ENCODE data around the gene SPATA7. TPM values are rescaled to one million over a fixed set of nuclear protein-coding genes. Genes with fewer than 3 reads are reported as not detected.

The SPATA7 gene
- total and polyA plus RNA-seq, 2 of the 4 experiments (the other 2 are of a cell fraction), result 6.6 to 10.0 TPM

DNA sequence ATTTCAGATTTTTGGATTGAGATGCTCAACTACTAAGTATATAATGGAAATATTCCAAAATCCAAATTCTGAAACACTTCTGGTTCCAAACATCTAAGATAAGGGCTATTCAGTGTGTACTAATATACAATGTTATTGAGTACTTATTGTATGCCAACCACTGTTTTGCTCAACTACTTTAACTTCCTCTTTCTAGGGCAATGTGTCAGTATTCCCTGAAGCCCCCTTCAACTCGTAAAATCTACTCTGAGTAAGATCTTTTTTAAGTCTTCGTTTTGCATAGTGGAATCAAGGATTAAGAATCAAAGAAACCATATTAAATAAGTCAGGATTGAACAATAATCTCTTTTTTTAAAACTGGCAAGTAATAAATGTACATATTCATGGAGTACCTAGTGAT lies 45.5 kb downstream of the SPATA7 start:
- Histone ChIP-seq H3K14ac (replicated peaks; ENCODE audit: low read depth, low read length) (no peak overlapping the region), H3K27me3 (ENCODE audit: control insufficient read depth, insufficient read depth, low read length) (no peaks in the 10 kb centered on the region), H3K9ac (ENCODE audit: low read depth, low read length) (no peak overlapping the region), H2BK5ac (ENCODE audit: low read depth, low read length, poor library complexity, severe bottlenecking) (no peak overlapping the region), H4K5ac (ENCODE audit: low read depth, low read length) (no peak overlapping the region), H3K56ac (ENCODE audit: extremely low read depth, insufficient read depth, low read length) (no peak overlapping the region), H3K9me1 (ENCODE audit: insufficient read depth, low read length) (peaks cover 2% of the 10 kb centered on the region; the same call in 1 of the 2 replicates), H3K4ac (ENCODE audit: low read depth, low read length) (no peak overlapping the region), H2BK20ac (ENCODE audit: low read depth, low read length) (no peak overlapping the region), H3K79me1 (ENCODE audit: low read depth in 1 of 2, low read length in 2 of 2) (peaks cover 3 to 4% of the 10 kb centered on the region in 2 experiments; a peak in 3 of 4 replicates), H4K8ac (ENCODE audit: low read depth in 2 of 2, low read length in 2 of 2) (no peak overlapping the region), H2BK15ac (ENCODE audit: low read depth, low read length) (no peak overlapping the region), H2AK5ac (ENCODE audit: low read depth, low read length) (no peak overlapping the region), H3K23ac (ENCODE audit: low read depth, low read length) (no peak overlapping the region), H2AK9ac (replicated peaks; ENCODE audit: low read depth, low read length, poor library complexity) (no peak overlapping the region), H3K4me1 (ENCODE audit: control insufficient read depth, insufficient read depth, low read length) (peaks cover 5% of the 10 kb centered on the region), H2AFZ (replicated peaks; ENCODE audit: low read length, poor library complexity) (no peak overlapping the region), H4K20me1 (ENCODE audit: insufficient read depth, low read length) (no peaks in the 10 kb centered on the region), H2BK120ac (ENCODE audit: low read depth, low read length) (no peak overlapping the region), H3K18ac (ENCODE audit: low read depth, low read length) (no peak overlapping the region), H3K4me2 (ENCODE audit: low read depth, low read length) (no peak overlapping the region), H3K36me3 (ENCODE audit: control insufficient read depth, insufficient read depth, low read length) (peaks cover 7% of the 10 kb centered on the region; the same call in 1 of the 2 replicates), H4K91ac (ENCODE audit: insufficient read depth, low read depth, low read length) (no peak overlapping the region), H3K4me3 (ENCODE audit: insufficient read depth, low read depth, low read length) (no peak overlapping the region), H3K27ac (ENCODE audit: insufficient read depth, low read length) (no peak overlapping the region), H3K9me3 (ENCODE audit: control insufficient read depth, insufficient read depth, low read length) (no peaks in the 10 kb centered on the region)
- dilution Hi-C loops (cut with HindIII; ENCODE audit: low sequenced_read_pairs, unreplicated experiment) (no loop called here), intact Hi-C loops (cut with micrococcal nuclease) (no loop called here), in situ Hi-C loops (cut with MboI; ENCODE audit: low sequenced_read_pairs) (no loop called here)
- no peak for TF ChIP-seq RAD21 (IDR thresholded peaks at IDR 0.05; ENCODE audit: low read length)
- TF ChIP-seq, protein P1, sequence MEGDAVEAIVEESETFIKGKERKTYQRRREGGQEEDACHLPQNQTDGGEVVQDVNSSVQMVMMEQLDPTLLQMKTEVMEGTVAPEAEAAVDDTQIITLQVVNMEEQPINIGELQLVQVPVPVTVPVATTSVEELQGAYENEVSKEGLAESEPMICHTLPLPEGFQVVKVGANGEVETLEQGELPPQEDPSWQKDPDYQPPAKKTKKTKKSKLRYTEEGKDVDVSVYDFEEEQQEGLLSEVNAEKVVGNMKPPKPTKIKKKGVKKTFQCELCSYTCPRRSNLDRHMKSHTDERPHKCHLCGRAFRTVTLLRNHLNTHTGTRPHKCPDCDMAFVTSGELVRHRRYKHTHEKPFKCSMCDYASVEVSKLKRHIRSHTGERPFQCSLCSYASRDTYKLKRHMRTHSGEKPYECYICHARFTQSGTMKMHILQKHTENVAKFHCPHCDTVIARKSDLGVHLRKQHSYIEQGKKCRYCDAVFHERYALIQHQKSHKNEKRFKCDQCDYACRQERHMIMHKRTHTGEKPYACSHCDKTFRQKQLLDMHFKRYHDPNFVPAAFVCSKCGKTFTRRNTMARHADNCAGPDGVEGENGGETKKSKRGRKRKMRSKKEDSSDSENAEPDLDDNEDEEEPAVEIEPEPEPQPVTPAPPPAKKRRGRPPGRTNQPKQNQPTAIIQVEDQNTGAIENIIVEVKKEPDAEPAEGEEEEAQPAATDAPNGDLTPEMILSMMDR (conservative IDR thresholded peaks at IDR 0.05; ENCODE audit: low read depth, low read length), result no peak
- no peak for TF ChIP-seq MAZ (IDR thresholded peaks at IDR 0.05; ENCODE audit: borderline replicate concordance, low read depth, low read length)
- TF ChIP-seq, protein P2, sequence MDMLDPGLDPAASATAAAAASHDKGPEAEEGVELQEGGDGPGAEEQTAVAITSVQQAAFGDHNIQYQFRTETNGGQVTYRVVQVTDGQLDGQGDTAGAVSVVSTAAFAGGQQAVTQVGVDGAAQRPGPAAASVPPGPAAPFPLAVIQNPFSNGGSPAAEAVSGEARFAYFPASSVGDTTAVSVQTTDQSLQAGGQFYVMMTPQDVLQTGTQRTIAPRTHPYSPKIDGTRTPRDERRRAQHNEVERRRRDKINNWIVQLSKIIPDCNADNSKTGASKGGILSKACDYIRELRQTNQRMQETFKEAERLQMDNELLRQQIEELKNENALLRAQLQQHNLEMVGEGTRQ (IDR thresholded peaks at IDR 0.05; ENCODE audit: low read depth, low read length), result no peak
- no peak for TF ChIP-seq MAFK (IDR thresholded peaks at IDR 0.05; ENCODE audit: low read depth, low read length)
- no peak for TF ChIP-seq RFX5 (IDR thresholded peaks at IDR 0.05; ENCODE audit: low read depth, low read length)
- no peak for TF ChIP-seq SMC3 (IDR thresholded peaks at IDR 0.05; ENCODE audit: low read depth, low read length)
- no peak for TF ChIP-seq RCOR1 (IDR thresholded peaks at IDR 0.05; ENCODE audit: insufficient replicate concordance, low read length)
- TF ChIP-seq, protein P3, sequence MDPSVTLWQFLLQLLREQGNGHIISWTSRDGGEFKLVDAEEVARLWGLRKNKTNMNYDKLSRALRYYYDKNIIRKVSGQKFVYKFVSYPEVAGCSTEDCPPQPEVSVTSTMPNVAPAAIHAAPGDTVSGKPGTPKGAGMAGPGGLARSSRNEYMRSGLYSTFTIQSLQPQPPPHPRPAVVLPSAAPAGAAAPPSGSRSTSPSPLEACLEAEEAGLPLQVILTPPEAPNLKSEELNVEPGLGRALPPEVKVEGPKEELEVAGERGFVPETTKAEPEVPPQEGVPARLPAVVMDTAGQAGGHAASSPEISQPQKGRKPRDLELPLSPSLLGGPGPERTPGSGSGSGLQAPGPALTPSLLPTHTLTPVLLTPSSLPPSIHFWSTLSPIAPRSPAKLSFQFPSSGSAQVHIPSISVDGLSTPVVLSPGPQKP (IDR thresholded peaks at IDR 0.05; ENCODE audit: borderline replicate concordance, low read depth, low read length), result no peak
- TF ChIP-seq NFE2L2 (IDR thresholded peaks at IDR 0.05; ENCODE audit: low read depth, low read length), result no peak
- TF ChIP-seq CEBPB (IDR thresholded peaks at IDR 0.05; ENCODE audit: low read depth, low read length), result no peak
- TF ChIP-seq POLR2A (IDR thresholded peaks at IDR 0.05; ENCODE audit: low read depth, low read length), result no peak
- no peak for TF ChIP-seq CHD1 (IDR thresholded peaks at IDR 0.05; ENCODE audit: low read depth, low read length)
- TF ChIP-seq MXI1 (IDR thresholded peaks at IDR 0.05; ENCODE audit: borderline replicate concordance, low read depth, low read length), result no peak
- TF ChIP-seq BHLHE40 (IDR thresholded peaks at IDR 0.05; ENCODE audit: low read depth, low read length), result no peak
- no peak for TF ChIP-seq FOS (IDR thresholded peaks at IDR 0.05; ENCODE audit: low read depth, low read length)
- ChIA-PET CTCF (no interaction called here), POLR2A (ENCODE audit: unreplicated experiment) (no interaction called here)
- no CpG with 5 or more reads among the region's 2 CpGs for WGBS, 2 experiments (ENCODE audit: extremely low coverage in 2 of 2, insufficient read length in 1 of 2)
- no TSS peak for BruUV-seq (replicated peaks)
- DNase-seq (no peak), ATAC-seq (ENCODE audit: low read depth) (no peak)
